CD4-positive, alpha-beta T cell (primary cell): Measurements from ENCODE around the gene STX8. TPM values are rescaled to one million over a fixed set of nuclear protein-coding genes. Genes with fewer than 3 reads are reported as not detected.

Source experiments
- ATAC-seq: fragments of 200-7000 bp; cut with Tn5 transposase; one replicate; pipeline ENCODE4 v1.10.0; 2022; ENCODE audit warnings: mild to moderate bottlenecking; ENCODE audit not compliant: poor library complexity
- CTCF ChIA-PET: fragments of 350-600 bp; sonication (Branson Sonifier 250); formaldehyde crosslinking; loops from one replicate; lab custom pipeline; 2021; ENCODE audit warnings: antibody characterized with exemption, inconsistent platforms; lab: Charles Lee
- POLR2A ChIA-PET: fragments of 350-600 bp; sonication (Branson Sonifier 250); formaldehyde crosslinking; loops from one replicate; lab custom pipeline; 2021; ENCODE audit warnings: antibody characterized with exemption, inconsistent platforms; lab: Charles Lee
- DNase-seq, 14 experiments: peaks; one replicate each; pipeline ENCODE4 v3.0.0-alpha.2; 2013 to 2020; ENCODE audit warnings: mixed read lengths in 2 of 14
- H3K27ac ChIP-seq, 2 donors: one replicate each; pipeline versions ENCODE4 v1.5.1 to v1.7.0; 2013; ENCODE audit warnings: low read length in 2 of 2, low read depth in 1 of 2, mild to moderate bottlenecking in 1 of 2
- H3K27me3 ChIP-seq, 2 experiments: 1 replicate in 1 of 2; 2 replicates in 1 of 2; pipeline versions ENCODE4 v1.6.1 to v1.7.0; 2013; ENCODE audit warnings: low read length in 2 of 2, control low read depth in 1 of 2, mild to moderate bottlenecking in 1 of 2, moderate library complexity in 1 of 2; ENCODE audit not compliant: insufficient read depth in 2 of 2, control insufficient read depth in 1 of 2
- H3K36me3 ChIP-seq: one replicate; pipeline ENCODE4 v1.6.1; 2013; ENCODE audit warnings: low read length, control low read depth; ENCODE audit not compliant: insufficient read depth
- H3K4me1 ChIP-seq: one replicate; pipeline ENCODE4 v1.6.1; 2013; ENCODE audit warnings: low read length, control low read depth; ENCODE audit not compliant: insufficient read depth
- H3K4me3 ChIP-seq: one replicate; pipeline ENCODE4 v1.5.1; 2013; ENCODE audit warnings: mild to moderate bottlenecking, low read length, moderate library complexity
- H3K9me3 ChIP-seq, 2 experiments: 1 replicate in 1 of 2; 2 replicates in 1 of 2; pipeline versions ENCODE4 v1.6.1 to v1.7.0; 2013; ENCODE audit warnings: low read length in 2 of 2, mild to moderate bottlenecking in 2 of 2, control low read depth in 1 of 2, moderate library complexity in 1 of 2; ENCODE audit not compliant: control insufficient read depth in 1 of 2, insufficient read depth in 1 of 2
- H3K27ac Mint-ChIP-seq: one replicate; pipeline ENCODE4 v1.8.0; 2020; ENCODE audit warnings: mixed read lengths
- H3K27me3 Mint-ChIP-seq: one replicate; pipeline ENCODE4 v1.8.0; 2021; ENCODE audit warnings: mixed read lengths
- H3K36me3 Mint-ChIP-seq: one replicate; pipeline ENCODE4 v1.8.0; 2021; ENCODE audit warnings: low read depth, mixed read lengths
- H3K4me1 Mint-ChIP-seq: one replicate; pipeline ENCODE4 v1.8.0; 2021; ENCODE audit warnings: low read depth, mixed read lengths
- H3K4me3 Mint-ChIP-seq: one replicate; pipeline ENCODE4 v1.8.0; 2020; ENCODE audit warnings: mild to moderate bottlenecking, mixed read lengths
- H3K9me3 Mint-ChIP-seq: one replicate; pipeline ENCODE4 v1.8.0; 2020; ENCODE audit warnings: mixed read lengths
- CTCF ChIP-seq: fragments of 200-600 bp; IDR thresholded peaks from one replicate; pipeline ENCODE4 v1.8.0; 2022; ENCODE audit warnings: antibody characterized with exemption, mild to moderate bottlenecking
- intact Hi-C, 2 experiments: fragments of 100-400 bp; cut with DNase I in 1 of 2; cut with micrococcal nuclease in 1 of 2; formaldehyde crosslinking; loops; one replicate each; pipeline versions ENCODE4 v1.15.1 to v1.9.0; 2023 to 2025; cut with DNase I, micrococcal nuclease
- total RNA-seq, 174 experiments: library from RNA in 2 of 174; stranded (reverse) in 2 of 174; gene quantifications; one replicate each; pipeline ENCODE4 v1.2.3 and lab custom pipeline; 2021 to 2026

The STX8 gene
- total RNA-seq, 2 experiments from 2014 or later: 52.2 to 63.2 TPM

DNA sequence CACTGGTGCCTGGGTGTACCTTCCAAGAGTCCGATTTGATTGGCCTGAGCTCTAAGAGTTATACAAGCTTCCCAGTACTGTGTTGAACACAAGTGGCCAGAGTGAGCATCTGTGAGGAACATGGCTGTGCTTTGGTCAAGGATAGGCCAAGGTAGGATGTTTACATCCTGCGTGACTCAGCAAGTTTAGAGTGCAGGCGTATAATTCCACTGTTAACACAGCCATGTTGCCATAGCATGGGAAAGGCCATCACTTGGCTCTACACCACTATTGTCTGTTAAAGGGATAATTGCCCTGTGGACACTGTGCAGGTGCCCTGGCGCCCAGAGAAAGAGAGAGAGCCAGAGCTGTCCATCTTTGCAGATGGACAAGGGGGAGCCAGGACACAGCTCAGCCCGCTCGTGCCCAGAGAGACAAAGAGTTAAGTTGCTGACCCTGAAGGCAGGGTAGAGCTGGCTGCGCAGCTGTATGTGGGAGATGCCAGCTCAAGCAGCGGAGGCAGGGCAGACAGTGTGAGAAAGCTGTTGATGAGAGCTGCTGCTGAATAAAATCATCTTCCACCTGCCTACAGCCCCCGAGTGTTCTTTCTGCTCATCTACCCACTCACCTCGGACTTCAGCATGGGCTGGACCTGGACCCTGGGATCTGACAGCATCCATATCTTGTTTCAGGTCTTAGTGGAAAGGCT, 12.5 kb upstream of the STX8 start:
- Mint-ChIP-seq H3K27ac (no peak overlapping the region), H3K36me3 (no peaks in the 10 kb centered on the region), H3K9me3 (no peaks in the 10 kb centered on the region), H3K4me3 (no peak overlapping the region), H3K27me3 (no peaks in the 10 kb centered on the region), H3K4me1 (no peaks in the 10 kb centered on the region)
- Histone ChIP-seq H3K36me3 (no peaks in the 10 kb centered on the region), H3K27me3 (no peaks in the 10 kb centered on the region), H3K4me1 (no peaks in the 10 kb centered on the region), H3K4me3 (no peak overlapping the region), H3K27ac (no peak overlapping the region), H3K9me3 (peaks cover 0 to 10% of the 10 kb centered on the region in 2 experiments)
- POLR2A ChIA-PET: no interaction called here
- intact Hi-C loops: no loop called here
- CTCF ChIA-PET: interaction anchor here (1.7 kb wide), 1 partner anchor 11 kb away, joined by 5 read pairs; no protein-coding TSS in a partner anchor
- no peak for DNase-seq
- ATAC-seq: no peak
- no peak for TF ChIP-seq CTCF

DNA sequence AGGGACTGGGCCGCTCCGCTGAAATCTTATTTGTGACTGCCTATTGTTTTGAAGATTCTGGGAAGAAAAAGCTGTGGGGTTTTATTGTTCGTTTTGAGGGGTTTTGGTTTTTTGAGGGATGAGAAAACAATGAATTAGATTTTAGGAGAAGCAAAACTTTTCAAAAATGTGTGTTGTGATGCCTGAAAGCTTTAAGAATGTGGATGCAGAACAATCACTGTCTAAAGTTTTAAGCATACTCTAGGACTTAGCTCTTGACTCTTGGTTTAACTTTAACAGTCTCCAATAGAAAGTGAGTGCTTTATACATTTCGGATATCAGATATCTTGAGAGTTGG, 1.7 kb upstream of the STX8 start:
- Histone ChIP-seq H3K4me1 (peaks cover 14% of the 10 kb centered on the region), H3K36me3 (no peaks in the 10 kb centered on the region), H3K27me3 (no peaks in the 10 kb centered on the region), H3K4me3 (no peak overlapping the region), H3K27ac (no peak overlapping the region), H3K9me3 (no peaks in the 10 kb centered on the region)
- CTCF ChIA-PET: interaction anchor here (0.8 to 1.6 kb wide), 3 partner anchors 11 to 20 kb away, joined by 5 to 8 read pairs (median 5); no protein-coding TSS in a partner anchor
- Mint-ChIP-seq H3K9me3 (no peaks in the 10 kb centered on the region), H3K27ac (peak overlapping the region; percentile 65), H3K36me3 (peaks cover 8% of the 10 kb centered on the region), H3K4me3 (peak overlapping the region; percentile 99), H3K4me1 (peaks cover 36% of the 10 kb centered on the region), H3K27me3 (no peaks in the 10 kb centered on the region)
- no peak for DNase-seq
- peak; percentile 37 for TF ChIP-seq CTCF
- POLR2A ChIA-PET: interaction anchor here (1.2 to 1.6 kb wide), 3 partner anchors 9 to 18 kb away, joined by 3 to 5 read pairs (median 3); no protein-coding TSS in a partner anchor
- ATAC-seq: no peak
- intact Hi-C loops: loop anchor here in 1 of 2 experiments (10.0 kb wide), 1 partner anchor 1143 kb away; the partner anchor contains the start of gene NDEL1

DNA sequence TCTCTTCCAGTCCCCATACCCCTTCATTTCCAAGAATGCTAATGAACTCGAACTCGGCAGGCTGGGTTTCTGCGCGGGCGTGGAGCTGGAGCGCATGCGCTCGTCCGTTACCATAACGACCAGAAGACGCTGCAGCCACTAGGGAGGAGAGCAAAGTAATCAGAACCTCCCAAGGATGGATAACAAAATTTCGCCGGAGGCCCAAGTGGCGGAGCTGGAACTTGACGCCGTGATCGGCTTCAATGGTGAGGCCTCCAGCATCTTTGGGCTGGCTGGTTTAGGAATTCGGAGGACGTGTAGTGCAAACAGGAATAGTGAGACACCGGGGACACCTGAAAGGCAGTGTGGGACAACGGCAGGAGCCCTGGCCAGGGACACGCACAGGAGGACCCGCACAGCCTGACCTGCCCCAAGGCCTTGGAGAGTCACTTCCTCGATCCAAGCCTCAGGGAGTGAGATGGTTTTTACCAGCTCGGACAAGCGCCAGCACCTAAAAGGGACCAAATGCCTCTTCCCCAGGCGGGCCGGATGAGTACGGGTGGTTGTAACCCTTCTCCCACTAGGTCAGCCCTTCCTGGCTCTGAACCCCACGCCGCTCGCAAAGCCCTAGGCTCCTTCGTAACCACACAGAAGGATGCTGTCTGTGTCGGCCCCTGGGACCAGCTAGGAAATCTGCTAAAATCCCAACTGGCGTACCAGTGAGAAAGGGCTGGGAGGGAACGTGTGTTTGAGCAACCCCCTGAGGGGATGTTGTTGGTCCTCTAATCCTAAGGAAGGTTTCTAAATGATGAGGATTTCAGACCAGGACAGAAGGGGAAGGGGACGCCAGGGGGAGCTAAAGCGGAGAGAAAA, 1.1 kb upstream of the STX8 start, which contains the start of gene CFAP52:
Gene CFAP52, plus strand, starts transcription at position 122 of the 852 bp plus-strand sequence. Its CDS starts 54 bp downstream, at position 176.
- Mint-ChIP-seq H3K27ac (peak within 1 kb of the TSS; percentile 65), H3K4me1 (peaks cover 36% of the 10 kb centered on the region), H3K27me3 (no peaks in the 10 kb centered on the region), H3K4me3 (peak within 1 kb of the TSS; percentile 99), H3K9me3 (no peaks in the 10 kb centered on the region), H3K36me3 (peaks cover 8% of the 10 kb centered on the region)
- H3K27me3 ChIP-seq: no peaks in the 10 kb centered on the region
- peak; percentile 59 to 87 (median 68) for DNase-seq
- peak within 1 kb of the TSS in 1 of 2 donors; percentile 29 for H3K27ac ChIP-seq
- CTCF ChIA-PET: interaction anchor here (0.8 to 1.6 kb wide), 5 partner anchors 10 to 20 kb away, joined by 3 to 8 read pairs (median 5); no protein-coding TSS in a partner anchor
- peak; percentile 74 for TF ChIP-seq CTCF
- peak; percentile 65 for ATAC-seq
- POLR2A ChIA-PET: interaction anchor here (0.6 to 1.6 kb wide), 4 partner anchors 10 to 400 kb away, joined by 3 to 5 read pairs (median 3); no protein-coding TSS in a partner anchor
- intact Hi-C loops: loop anchor here in 1 of 2 experiments (10.0 kb wide), 1 partner anchor 1142 kb away; the partner anchor contains the start of gene NDEL1
- peaks cover 14% of the 10 kb centered on the region for H3K4me1 ChIP-seq
- no peaks in the 10 kb centered on the region for H3K36me3 ChIP-seq
- H3K9me3 ChIP-seq: no peaks in the 10 kb centered on the region
- H3K4me3 ChIP-seq: peak within 1 kb of the TSS; percentile 91
